Lung (tissue), 12 donors: Measurements from ENCODE around the gene RABGEF1. TPM values are rescaled to one million over a fixed set of nuclear protein-coding genes. Genes with fewer than 3 reads are reported as not detected.
"Not testable (repeated sequence)": the region's sequence is repeated elsewhere in the genome, so short reads cannot be mapped to it uniquely, and the experiment has no call there.

ENCODE experiments used
- ATAC-seq: fragments of 200-7000 bp; cut with Tn5 transposase; one replicate; pipeline ENCODE4 v1.9.1; 2020; ENCODE audit warnings: moderate number of reproducible peaks; ENCODE audit not compliant: insufficient read depth, low FRiP score
- DNase-seq, 3 donors: peaks; one replicate each; pipeline ENCODE4 v3.0.0-alpha.2; 2013 to 2017
- H3K27ac ChIP-seq, 2 donors: one replicate each; pipeline ENCODE4 v1.5.1; 2013; ENCODE audit warnings: mild to moderate bottlenecking in 2 of 2, moderate library complexity in 2 of 2, control low read depth in 1 of 2, inconsistent platforms in 1 of 2, low read depth in 1 of 2, low read length in 1 of 2
- H3K27me3 ChIP-seq, 3 donors: one replicate each; pipeline ENCODE4 v1.5.1; 2013; ENCODE audit warnings: low read length in 2 of 3; ENCODE audit not compliant: control insufficient read depth in 3 of 3, insufficient read depth in 3 of 3
- H3K36me3 ChIP-seq, 4 donors: one replicate each; pipeline ENCODE4 v1.5.1; 2013; ENCODE audit warnings: low read length in 4 of 4, mild to moderate bottlenecking in 1 of 4, moderate library complexity in 1 of 4; ENCODE audit not compliant: control insufficient read depth in 4 of 4, insufficient read depth in 4 of 4
- H3K4me1 ChIP-seq, 5 donors: one replicate each; pipeline ENCODE4 v1.5.1; 2013; ENCODE audit warnings: low read length in 5 of 5, mild to moderate bottlenecking in 2 of 5, moderate library complexity in 1 of 5; ENCODE audit not compliant: control insufficient read depth in 5 of 5, insufficient read depth in 5 of 5
- H3K4me3 ChIP-seq: one replicate; pipeline ENCODE4 v1.5.1; 2013; ENCODE audit warnings: mild to moderate bottlenecking, control low read depth, moderate library complexity
- H3K9ac ChIP-seq, 2 donors: one replicate each; pipeline ENCODE4 v1.5.1; 2013; ENCODE audit warnings: low read length in 2 of 2, control low read depth in 1 of 2; ENCODE audit not compliant: insufficient read depth in 1 of 2
- H3K9me3 ChIP-seq, 4 donors: one replicate each; pipeline ENCODE4 v1.5.1; 2013; ENCODE audit warnings: low read length in 3 of 4, mild to moderate bottlenecking in 1 of 4, moderate library complexity in 1 of 4; ENCODE audit not compliant: control insufficient read depth in 4 of 4, insufficient read depth in 3 of 4
- WGBS, 2 donors: extraction: QIAGEN DNeasy Blood & Tissue Kit; methylation state at CpG; one replicate each; pipeline ENCODE4 v1.1.7; 2013; 5-methylcytosine and 5-hydroxymethylcytosine counted together
- polyA plus RNA-seq, 2 donors: library from polyadenylated mRNA; stranded (reverse); fragments of 200-250 nt; gene quantifications; one replicate each; pipeline ENCODE4 v1.2.1, GENCODE V29; 2013
- total RNA-seq, 2 donors: library from RNA; depleted of rRNA in 1 of 2; stranded (reverse); fragments of >200 nt in 1 of 2; gene quantifications; one replicate each; pipeline ENCODE4 v1.2.1, GENCODE V29; 2014 to 2021
- TF ChIP-seq, protein P1 (sequence below): IDR thresholded peaks from 2 replicates; pipeline ENCODE4 v1.5.1; 2012; ENCODE audit warnings: mild to moderate bottlenecking; ENCODE audit errors: control extremely low read depth, extremely low read depth
- donor health status: control.
- donor health status: control.
- donor health status: Bipolar disorder and iron deficiency.
- donor health status: healthy.
- donor health status: DM: yes; HTN: yes; CAD: no.

The RABGEF1 gene
- total and polyA plus RNA-seq, 4 donors, result 9.3 to 27.3 (median 18.9) TPM

DNA sequence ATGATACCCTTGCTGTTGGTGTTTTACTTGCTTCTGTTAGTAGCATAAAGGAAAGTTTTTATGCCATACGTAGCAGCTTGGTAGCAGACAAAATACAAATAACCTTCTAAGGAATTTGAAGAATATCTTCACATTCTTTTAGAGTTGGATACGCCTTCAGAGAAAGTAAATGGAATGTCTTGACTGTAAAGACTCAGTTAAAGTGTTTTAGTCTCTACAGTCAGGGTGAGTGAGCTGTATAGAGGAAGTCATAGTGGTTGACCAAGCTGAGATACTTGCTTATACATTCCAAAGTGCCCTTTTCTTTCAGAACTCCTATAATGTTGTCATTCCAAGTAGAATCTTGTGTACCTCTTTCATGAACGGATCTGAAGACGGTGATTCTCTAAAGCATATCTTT is 37.7 kb downstream of the RABGEF1 start:
- H3K36me3 ChIP-seq, result peaks cover 3 to 31% (median 20%) of the 10 kb centered on the region in 4 donors
- TF ChIP-seq, protein P1, sequence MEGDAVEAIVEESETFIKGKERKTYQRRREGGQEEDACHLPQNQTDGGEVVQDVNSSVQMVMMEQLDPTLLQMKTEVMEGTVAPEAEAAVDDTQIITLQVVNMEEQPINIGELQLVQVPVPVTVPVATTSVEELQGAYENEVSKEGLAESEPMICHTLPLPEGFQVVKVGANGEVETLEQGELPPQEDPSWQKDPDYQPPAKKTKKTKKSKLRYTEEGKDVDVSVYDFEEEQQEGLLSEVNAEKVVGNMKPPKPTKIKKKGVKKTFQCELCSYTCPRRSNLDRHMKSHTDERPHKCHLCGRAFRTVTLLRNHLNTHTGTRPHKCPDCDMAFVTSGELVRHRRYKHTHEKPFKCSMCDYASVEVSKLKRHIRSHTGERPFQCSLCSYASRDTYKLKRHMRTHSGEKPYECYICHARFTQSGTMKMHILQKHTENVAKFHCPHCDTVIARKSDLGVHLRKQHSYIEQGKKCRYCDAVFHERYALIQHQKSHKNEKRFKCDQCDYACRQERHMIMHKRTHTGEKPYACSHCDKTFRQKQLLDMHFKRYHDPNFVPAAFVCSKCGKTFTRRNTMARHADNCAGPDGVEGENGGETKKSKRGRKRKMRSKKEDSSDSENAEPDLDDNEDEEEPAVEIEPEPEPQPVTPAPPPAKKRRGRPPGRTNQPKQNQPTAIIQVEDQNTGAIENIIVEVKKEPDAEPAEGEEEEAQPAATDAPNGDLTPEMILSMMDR, result no peak
- ATAC-seq, result no peak

DNA sequence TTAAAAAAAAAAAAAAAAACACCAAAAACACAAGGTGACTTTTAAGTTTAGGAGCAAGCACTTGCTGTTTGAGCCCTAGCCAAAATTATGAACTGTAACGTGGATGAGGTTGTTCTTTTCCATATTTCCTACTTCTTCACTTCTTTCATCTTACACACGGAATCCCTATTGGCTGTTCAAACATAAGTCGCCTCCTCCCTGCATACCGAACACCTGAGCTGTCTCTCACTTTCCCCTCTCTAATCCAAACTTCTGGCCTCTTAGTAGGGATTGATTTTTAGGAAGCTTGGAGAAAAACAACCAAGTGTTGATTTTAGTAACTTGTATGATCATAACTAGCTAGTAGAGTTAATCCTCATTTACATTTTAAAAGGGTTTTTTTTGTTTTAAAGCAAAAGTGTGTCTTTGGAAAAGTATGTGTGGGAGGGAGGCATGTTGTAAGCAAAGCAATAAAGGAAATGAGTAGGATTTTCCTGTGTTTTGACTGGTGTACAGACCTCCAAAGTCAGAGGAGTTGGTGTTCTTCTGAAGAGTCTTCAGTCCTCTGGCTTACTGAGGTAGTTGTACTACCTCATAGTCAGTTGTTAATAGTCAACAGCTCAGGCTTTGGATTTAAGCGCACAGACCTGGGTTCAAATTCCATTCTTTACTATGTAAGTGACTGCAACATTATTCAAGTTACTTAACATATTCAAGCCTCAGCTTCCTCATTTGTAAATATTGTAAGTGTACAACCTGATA is 39.3 kb downstream of the RABGEF1 start:
- peaks cover 0 to 6% (median 0%) of the 10 kb centered on the region in 5 donors for H3K4me1 ChIP-seq
- H3K9me3 ChIP-seq, result no peaks in the 10 kb centered on the region
- no peak overlapping the region for H3K4me3 ChIP-seq
- no peaks in the 10 kb centered on the region for H3K27me3 ChIP-seq
- no peak overlapping the region for H3K9ac ChIP-seq
- H3K27ac ChIP-seq, result no peak overlapping the region
- no peak for DNase-seq
- TF ChIP-seq, protein P1, result no peak
- WGBS, 2 donors, result 88 to 89% methylated on average over 5 of the region's 5 CpGs
- no peak for ATAC-seq
- peaks cover 3 to 23% (median 12%) of the 10 kb centered on the region in 4 donors for H3K36me3 ChIP-seq

More for the DNA sequence above, 37.7 kb downstream of the RABGEF1 start:
- H3K9ac ChIP-seq, result no peak overlapping the region
- no peak overlapping the region for H3K4me3 ChIP-seq
- 87 to 91% methylated on average over 4 of the region's 4 CpGs for WGBS, 2 donors
- H3K9me3 ChIP-seq, result no peaks in the 10 kb centered on the region
- no peaks in the 10 kb centered on the region for H3K27me3 ChIP-seq
- no peak overlapping the region for H3K27ac ChIP-seq
- DNase-seq, result no peak
- peaks cover 0 to 6% (median 0%) of the 10 kb centered on the region in 5 donors for H3K4me1 ChIP-seq

DNA sequence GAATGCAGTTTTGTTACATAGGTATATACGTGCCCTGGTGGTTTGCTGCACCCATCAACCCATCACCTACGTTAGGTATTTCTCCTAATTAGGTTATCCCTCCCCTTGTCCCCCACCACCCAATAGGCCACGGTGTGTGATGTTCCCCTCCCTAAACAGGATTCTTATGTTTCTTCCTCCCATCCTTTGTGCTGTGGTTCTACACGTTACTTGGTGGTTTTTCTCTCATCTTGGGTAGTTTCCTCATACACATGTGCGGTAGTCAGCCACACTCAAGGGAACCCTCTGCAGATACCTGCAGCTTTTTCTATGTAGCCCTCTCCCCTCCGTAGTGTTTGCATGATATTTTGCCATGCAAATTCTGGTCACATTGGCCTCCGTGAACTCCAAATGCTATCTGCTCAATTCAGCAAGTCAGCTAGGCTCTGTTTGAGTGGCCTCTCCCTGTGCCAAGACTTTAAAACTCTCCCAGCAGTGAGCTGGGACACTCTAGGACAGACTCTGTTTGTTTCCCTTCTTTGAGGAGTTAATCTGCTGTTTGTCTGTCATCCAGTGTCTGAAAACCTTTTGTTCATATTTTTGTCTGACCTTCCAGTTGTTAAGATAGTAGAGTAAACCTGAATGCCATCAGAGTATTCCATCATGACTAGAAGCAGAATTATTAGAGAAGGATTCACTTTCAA is 41.0 kb downstream of the RABGEF1 start:
- 80 to 91% methylated on average over 7 of the region's 7 CpGs for WGBS, 2 donors
- H3K9ac ChIP-seq, result no peak overlapping the region
- no peak overlapping the region for H3K4me3 ChIP-seq
- no peak for DNase-seq
- peak overlapping the region in 1 of 2 donors; percentile 4 for H3K27ac ChIP-seq
- peaks cover 3 to 21% (median 8%) of the 10 kb centered on the region in 4 donors for H3K36me3 ChIP-seq
- peaks cover 0 to 6% (median 0%) of the 10 kb centered on the region in 5 donors for H3K4me1 ChIP-seq
- TF ChIP-seq, protein P1, result no peak
- H3K9me3 ChIP-seq, result no peaks in the 10 kb centered on the region
- no peak for ATAC-seq
- no peaks in the 10 kb centered on the region for H3K27me3 ChIP-seq

DNA sequence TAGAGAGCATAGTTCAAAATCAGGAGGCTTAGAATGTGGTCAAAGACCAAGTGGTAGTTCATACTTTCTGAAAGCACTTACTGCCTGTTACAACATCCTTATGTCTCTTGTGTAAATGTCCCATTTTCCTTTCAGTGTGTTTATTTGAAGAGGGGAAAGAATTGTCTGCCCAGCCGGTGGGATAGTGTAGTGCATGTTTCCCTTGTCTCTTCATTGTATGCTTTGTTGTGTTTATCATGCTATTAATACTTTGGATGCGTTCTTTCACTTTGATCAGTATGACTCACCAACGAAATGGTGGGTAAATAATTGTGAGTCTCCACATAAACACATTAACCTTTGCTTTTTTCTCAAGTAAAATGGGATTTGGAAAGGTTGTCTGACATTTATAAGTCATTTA is 42.3 kb downstream of the RABGEF1 start:
- not testable (repeated sequence) for H3K4me3 ChIP-seq, H3K9ac ChIP-seq, DNase-seq, H3K4me1 ChIP-seq, ATAC-seq, H3K27me3 ChIP-seq, H3K9me3 ChIP-seq, H3K27ac ChIP-seq
- H3K36me3 ChIP-seq, result peaks cover 7 to 19% (median 11%) of the 10 kb centered on the region in 4 donors
- 34 to 49% methylated on average over 3 of the region's 3 CpGs for WGBS, 2 donors

DNA sequence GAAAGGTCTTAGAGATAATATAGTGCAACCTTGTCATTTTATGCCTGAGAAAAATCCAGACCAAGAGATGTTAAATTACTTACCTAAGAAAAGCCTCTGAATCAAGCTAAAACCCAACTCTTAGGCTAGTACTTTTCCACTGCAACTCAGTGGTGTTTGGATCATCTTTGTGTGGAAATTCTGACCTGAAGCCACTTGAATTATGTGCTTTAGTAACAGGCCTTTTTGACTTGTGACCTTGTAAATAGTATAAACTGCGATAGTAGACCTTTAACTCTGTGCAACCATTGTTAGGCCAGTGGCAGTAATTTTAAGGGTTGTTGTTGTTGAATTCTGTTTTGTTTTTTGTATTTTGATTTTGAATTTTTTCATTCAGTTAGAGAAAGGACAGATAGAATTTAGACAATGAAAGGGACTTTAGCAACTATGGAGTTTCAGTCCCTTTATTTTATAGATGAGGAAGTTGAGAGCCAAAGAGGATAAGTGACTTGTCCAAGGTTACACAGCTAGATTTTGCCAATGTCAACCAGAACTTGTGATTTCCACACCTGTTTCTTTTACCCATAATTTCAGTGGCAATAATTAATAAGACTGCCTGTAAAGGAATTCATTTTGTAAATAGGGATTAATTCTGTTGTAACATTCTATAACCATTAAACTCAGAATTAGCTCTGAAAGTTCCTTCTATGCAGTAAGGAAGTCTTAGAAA is 43.5 kb downstream of the RABGEF1 start:
- H3K27ac ChIP-seq, H3K27me3 ChIP-seq, H3K9me3 ChIP-seq, H3K9ac ChIP-seq, H3K4me3 ChIP-seq, ATAC-seq, H3K4me1 ChIP-seq, DNase-seq: not testable (repeated sequence)
- H3K36me3 ChIP-seq, result peaks cover 7 to 18% (median 12%) of the 10 kb centered on the region in 4 donors
- WGBS, 2 donors, result 67 to 84% methylated on average over 1 of the region's 1 CpG
